Progenitor cell of endocrine pancreas (in vitro differentiated cells): ENCODE measurements around the gene COL12A1. TPM values are rescaled to one million over a fixed set of nuclear protein-coding genes. Genes with fewer than 3 reads are reported as not detected.

Experiments
- DNase-seq: peaks from one replicate; pipeline ENCODE4 v3.0.0; 2021; ENCODE audit warnings: low spot score; ENCODE audit not compliant: unreplicated experiment
- H3K27ac Mint-ChIP-seq: 2 replicates; pipeline ENCODE4 v1.8.0; 2021; ENCODE audit warnings: mild to moderate bottlenecking, moderate library complexity, mixed read lengths
- H3K27me3 Mint-ChIP-seq: 2 replicates; pipeline ENCODE4 v1.8.0; 2021; ENCODE audit warnings: mixed read lengths
- H3K36me3 Mint-ChIP-seq: 2 replicates; pipeline ENCODE4 v1.8.0; 2022; ENCODE audit warnings: mixed read lengths; ENCODE audit not compliant: insufficient read depth
- H3K4me1 Mint-ChIP-seq: 2 replicates; pipeline ENCODE4 v1.8.0; 2021; ENCODE audit warnings: low read depth, mixed read lengths
- H3K4me3 Mint-ChIP-seq: 2 replicates; pipeline ENCODE4 v1.8.0; 2021; ENCODE audit warnings: low read depth, mild to moderate bottlenecking, moderate library complexity, mixed read lengths
- H3K9me3 Mint-ChIP-seq: 2 replicates; pipeline ENCODE4 v1.8.0; 2021; ENCODE audit warnings: low read depth, mixed read lengths
- total RNA-seq: library from RNA; stranded (reverse); gene quantifications from 2 replicates; pipeline ENCODE4 v1.2.1, GENCODE V29; 2021
- TF ChIP-seq, protein P1 (sequence below): fragments of 200-600 bp; sonication (generic); IDR thresholded peaks from one replicate; pipeline ENCODE4 v1.5.0; 2021; ENCODE audit warnings: antibody characterized with exemption, mild to moderate bottlenecking; ENCODE audit not compliant: unreplicated experiment

The COL12A1 gene
- total RNA-seq, 1 donor from 2014 or later, result 2.0 TPM

DNA sequence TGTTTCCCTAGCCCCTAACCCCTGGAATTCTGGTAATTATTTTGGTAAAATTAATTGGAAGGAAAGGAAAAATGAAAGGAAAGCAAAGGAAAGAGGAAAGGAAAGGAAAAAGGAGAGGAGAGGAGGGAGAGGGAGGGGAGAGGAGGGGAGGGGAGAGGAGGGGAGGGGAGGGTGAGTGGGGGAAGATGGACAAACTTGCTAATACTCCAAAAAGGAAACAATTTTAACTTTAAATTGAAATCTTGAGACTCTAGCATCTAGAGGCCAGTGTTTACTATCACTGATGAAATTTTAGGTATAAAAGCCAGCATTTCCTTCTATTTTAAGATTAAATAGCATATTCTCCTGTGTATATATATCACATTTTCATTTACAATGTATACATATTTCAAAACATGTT, 156.5 kb downstream of the COL12A1 start:
- Mint-ChIP-seq H3K9me3 (peaks cover 16% of the 10 kb centered on the region), H3K27me3 (no peaks in the 10 kb centered on the region), H3K4me1 (no peaks in the 10 kb centered on the region), H3K4me3 (no peak overlapping the region), H3K27ac (no peak overlapping the region), H3K36me3 (no peaks in the 10 kb centered on the region)
- DNase-seq, result no peak
- TF ChIP-seq, protein P1, sequence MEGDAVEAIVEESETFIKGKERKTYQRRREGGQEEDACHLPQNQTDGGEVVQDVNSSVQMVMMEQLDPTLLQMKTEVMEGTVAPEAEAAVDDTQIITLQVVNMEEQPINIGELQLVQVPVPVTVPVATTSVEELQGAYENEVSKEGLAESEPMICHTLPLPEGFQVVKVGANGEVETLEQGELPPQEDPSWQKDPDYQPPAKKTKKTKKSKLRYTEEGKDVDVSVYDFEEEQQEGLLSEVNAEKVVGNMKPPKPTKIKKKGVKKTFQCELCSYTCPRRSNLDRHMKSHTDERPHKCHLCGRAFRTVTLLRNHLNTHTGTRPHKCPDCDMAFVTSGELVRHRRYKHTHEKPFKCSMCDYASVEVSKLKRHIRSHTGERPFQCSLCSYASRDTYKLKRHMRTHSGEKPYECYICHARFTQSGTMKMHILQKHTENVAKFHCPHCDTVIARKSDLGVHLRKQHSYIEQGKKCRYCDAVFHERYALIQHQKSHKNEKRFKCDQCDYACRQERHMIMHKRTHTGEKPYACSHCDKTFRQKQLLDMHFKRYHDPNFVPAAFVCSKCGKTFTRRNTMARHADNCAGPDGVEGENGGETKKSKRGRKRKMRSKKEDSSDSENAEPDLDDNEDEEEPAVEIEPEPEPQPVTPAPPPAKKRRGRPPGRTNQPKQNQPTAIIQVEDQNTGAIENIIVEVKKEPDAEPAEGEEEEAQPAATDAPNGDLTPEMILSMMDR, result no peak

- no peak for DNase-seq
- Mint-ChIP-seq H3K9me3 (peaks cover 23% of the 10 kb centered on the region), H3K27me3 (no peaks in the 10 kb centered on the region), H3K4me1 (no peaks in the 10 kb centered on the region), H3K36me3 (no peaks in the 10 kb centered on the region), H3K27ac (no peak overlapping the region), H3K4me3 (no peak overlapping the region)
- TF ChIP-seq, protein P1, result no peak
Observed at GRCh38 chr6:75044846-75045245, 161.0 kb downstream of the COL12A1 start.

DNA sequence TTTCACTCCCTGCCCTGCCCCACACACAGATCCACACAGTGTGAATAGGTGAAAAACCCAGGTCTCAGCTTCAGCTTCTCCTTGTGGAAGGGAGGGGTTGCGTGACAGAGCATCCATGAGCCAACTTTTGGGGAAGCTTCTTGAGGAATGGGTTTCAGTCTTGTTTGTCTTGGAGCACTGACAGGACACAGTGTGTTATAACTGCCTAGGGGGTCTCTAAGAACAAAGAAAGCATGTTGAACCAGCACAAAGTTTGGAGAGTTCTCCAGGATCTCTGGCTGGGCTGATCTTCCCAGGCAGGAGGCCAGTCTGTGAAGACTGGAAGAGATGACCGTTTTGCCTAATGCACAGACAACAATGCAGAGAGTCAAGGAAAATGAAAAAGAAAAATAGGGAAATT, 164.5 kb downstream of the COL12A1 start:
- no peak overlapping the region for H3K27ac Mint-ChIP-seq
- H3K36me3 Mint-ChIP-seq, result no peaks in the 10 kb centered on the region
- H3K27me3 Mint-ChIP-seq, result no peaks in the 10 kb centered on the region
- TF ChIP-seq, protein P1, result no peak
- no peaks in the 10 kb centered on the region for H3K4me1 Mint-ChIP-seq
- H3K9me3 Mint-ChIP-seq, result peaks cover 23% of the 10 kb centered on the region
- DNase-seq, result no peak
- no peak overlapping the region for H3K4me3 Mint-ChIP-seq

Other genes starting within 250 kb of the COL12A1 start
- gene COX7A2, start 37.7 kb upstream of the COL12A1 start, total RNA-seq, result 311 and 314 TPM in 2 replicates
- gene TMEM30A, start 78.7 kb upstream of the COL12A1 start, total RNA-seq, result 74.4 and 77.2 TPM in 2 replicates